GM18519 (cell line): Measurements from ENCODE around the gene EIF2A.

Experiments used
- ATAC-seq: cut with Tn5 transposase; IDR thresholded peaks from one replicate; pipeline ENCODE4 v1.9.1; 2021; ENCODE audit warnings: mild to moderate bottlenecking, moderate library complexity; ENCODE audit not compliant: unreplicated experiment, low FRiP score

The EIF2A gene

DNA sequence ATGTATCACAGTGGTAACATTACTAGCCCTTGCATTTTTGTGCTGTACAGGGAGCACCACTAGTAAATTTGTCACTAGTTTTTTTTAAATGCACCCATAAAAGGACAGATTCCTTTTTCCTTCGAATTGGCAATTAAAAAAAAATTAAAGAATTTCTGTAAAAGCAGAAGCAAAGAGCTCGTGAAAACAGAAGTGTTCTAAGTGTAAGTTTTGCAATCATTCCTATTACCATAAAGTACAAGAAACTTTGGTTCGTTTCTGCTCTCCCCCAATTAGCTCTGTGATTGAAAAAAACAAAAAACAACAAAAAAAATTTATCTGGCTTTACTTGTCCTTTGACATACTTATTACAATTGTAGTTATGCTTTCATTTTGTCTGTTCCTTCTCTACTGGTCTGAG is 5.6 kb upstream of the EIF2A start:
- no peak for ATAC-seq

DNA sequence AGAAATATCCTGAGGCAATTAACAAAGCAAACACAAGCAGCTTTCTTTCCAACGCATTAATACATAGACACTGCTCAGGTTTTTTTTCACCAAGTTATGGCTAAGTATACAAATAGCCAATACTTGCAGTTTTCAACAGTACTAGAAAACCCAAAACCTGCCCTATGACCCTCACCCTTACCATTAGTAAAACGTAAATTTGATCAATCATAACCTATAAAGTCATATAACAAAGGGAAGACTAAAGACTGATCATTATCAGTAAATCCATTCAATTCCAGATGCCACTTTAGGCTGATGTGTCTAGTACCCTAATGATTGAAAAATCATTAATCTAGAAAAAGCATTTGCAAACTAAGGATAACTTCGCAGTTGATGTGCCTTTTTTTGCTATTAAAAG is 3.5 kb upstream of the EIF2A start:
- ATAC-seq: no peak

DNA sequence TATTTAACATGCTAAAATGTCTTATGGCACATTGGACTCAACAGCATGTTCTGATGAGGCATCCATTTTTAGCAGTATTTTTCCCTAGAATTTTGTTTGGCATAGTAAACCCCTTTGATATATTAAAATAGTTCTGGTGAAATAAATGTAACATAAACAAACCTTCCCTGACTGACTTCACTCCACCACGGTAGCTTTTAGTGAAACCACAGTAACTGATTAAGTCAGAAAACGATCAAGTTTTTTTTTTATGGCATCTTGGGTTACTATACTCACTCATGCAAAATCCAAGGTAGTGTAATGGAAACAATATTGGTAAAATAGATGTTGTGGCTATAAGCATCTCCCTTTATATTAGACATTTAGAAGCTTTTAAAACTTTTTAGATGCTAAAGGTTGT is 3.1 kb upstream of the EIF2A start:
- no peak for ATAC-seq

DNA sequence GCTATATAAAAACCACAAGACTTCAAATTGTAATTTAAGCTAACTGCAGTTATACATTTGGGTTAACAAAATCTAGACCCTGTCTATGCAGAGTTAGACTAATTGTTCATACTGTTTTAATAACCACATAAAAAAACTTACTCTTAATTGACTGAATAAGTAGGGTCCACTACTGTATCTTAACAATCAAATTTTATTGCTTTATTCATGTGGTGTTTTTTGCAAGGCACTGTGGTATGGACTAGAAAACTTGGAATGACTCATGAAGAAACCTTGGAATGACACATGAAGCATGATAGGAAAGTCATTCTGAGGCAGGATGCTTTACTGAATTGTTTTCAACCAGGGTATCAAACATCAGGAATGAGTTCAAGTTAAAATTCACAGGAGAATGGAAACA is 2.5 kb upstream of the EIF2A start:
- ATAC-seq: no peak

DNA sequence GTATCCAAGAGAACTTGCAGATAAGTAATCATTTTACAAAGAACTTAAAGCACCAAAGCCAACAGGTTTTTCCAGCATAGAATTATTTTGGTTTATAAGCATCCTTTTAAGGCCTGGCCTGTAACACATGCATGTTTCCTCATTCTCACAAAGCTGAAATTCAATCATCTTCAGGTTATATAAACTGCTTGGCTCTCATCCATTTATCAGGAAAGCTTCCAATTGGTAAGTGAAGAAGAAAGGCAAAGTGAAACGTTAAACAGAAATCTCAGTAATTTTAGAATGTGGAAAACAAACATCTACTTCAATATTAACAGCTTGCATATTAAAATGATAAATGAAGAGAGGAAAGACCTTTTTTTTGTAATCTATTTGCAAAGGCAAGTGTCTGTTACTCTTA is 1.9 kb upstream of the EIF2A start:
- ATAC-seq: no peak

DNA sequence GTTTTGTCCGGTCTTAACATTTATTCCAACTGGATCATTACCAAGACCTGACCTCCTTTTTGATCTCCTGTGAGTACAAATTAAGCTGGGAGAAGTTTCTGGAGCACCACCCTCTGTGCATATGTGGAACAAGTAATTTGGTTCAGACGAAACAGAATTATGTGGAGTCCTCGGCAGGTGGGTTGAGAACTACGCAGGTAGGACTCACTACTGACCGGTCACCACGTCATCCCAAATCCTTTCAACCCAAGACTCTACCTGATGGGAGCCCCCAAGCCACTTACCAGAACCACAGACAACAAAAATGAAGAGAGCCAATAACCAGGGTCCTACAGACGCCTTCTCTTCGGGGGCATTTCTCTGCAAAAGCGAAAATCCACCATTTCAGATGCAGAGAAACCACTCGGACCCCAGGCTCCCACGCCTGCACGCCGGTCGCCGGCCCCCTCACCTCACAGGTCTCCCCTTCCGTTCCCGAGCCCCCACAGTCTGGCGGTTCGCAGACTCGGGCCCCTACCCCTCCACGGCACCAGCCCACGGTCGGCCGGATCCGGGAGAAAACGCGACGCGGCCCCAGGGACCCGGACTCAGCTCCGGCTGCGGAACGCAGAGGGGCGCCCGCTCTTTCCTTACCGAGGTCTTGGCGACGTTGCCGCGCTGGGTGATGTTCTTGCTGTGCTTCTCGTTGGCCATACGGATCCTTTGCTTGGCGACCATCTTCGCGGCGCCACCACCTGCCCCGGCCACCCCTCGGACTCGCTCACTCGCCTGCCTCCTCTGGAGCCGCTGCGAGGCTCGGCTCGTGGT is 965 bp upstream of the EIF2A start:
- no peak for ATAC-seq

DNA sequence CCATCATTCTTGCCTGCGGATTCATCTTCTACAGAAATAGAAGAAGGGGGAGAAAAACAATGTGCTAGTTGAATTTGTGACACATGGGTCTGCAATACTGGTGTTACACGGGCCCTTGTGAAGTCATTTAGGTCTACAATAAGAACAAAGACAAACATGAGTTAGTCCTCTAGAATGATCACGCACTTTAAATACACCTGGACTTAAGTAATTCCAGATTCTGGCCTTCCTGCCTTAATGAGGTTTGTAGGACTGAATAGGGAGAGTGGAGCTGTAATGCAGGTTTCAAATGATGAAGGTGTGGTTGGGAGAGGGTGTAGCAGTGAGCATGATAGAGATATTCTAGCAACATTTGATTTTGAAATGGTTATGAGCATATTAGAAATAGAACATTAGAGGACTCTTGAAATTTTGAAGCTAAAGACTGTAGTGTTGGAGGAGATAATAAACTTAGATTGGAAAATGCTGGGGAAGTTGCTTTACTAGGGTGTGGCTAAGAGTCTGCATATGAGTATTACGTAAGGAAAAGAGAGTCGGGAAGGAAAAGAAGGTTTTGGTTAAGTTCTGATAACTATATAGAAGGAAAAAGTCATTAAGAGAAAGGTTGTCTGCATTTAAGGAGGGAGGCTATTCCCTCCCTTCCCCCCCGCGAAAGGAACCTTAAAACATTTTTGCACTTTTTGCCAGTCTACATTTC is 606 bp downstream of the EIF2A start:
- ATAC-seq: no peak

DNA sequence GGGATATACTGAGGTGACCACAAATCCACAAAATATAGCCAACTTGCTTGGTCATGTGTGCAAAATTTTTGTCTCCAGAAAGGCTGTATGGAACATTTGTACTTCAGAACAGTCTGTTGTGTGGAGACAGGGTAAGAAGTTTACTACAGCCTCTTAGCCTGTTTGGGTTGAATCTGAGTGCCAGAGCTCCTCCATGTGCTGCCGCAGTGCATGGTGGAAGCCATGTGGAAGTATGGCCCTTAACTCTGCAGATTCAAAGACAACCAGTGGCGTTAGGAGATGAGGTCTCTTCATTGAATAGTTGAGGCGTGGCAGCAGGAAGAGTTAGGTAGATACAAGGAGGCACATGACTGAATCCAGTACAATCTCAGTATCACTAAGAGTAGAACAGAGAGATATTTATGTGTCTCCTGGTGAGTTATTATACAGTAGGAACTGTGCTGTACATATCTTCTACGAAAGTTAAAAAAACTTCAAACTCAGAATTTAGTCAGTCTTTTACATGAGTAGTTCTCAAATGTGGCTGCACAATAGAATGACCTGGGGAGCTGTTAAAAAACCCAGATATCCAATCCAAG is 9.4 kb downstream of the EIF2A start:
- ATAC-seq: no peak

DNA sequence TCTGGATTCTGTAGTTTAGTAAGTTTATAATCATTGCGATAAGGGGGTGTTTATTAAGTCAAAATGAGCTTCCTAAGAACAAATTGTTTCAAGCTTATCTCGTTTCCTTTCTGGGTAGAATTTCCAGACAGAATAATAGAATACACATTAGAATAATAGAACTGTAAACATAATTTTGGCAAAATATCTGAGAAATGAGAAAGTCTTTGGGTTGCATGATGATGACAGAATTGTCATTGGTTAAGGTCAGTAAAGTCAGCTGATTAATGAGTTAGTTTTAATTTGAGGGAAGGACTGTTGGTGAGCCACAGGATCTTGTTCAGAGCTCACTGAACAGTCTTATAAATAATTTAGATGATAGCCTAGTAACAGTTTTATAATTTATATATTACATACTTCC is 10.2 kb downstream of the EIF2A start:
- no peak for ATAC-seq

DNA sequence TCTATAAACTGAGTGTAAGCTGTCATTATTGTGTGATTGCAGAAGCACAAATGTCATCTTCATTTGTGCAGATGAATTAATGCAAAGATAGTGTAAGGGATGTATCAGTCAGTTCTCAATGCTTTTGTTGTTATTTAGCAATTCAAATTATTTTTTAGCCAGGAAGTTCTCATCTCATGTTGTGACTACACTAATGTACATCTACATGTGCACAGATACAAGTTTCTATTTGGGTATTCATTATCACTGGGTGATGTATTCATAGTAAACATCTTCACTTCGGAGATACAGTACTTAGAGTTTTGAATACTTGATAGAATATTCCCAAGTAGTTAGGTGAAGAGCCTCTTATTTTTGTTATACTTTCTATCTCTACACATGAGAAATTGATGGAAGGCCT is 11.1 kb downstream of the EIF2A start:
- no peak for ATAC-seq

DNA sequence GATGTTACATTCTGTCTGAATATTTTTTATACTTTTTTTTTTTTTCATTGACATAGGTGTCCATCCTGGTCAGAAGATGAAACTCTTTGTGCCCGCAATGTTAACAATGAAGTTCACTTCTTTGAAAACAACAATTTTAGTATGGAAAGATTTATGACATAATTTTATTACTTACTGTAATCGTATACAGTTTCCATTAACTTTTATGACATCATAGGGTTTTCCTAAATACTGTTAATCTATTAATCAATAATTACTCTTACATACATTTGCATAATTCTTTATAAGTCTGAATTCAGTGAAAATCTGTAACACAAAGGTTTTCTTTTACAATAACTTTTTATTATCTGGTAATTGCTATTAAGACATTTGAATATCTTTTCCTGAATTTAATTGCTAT is 17.7 kb downstream of the EIF2A start:
- ATAC-seq: no peak

DNA sequence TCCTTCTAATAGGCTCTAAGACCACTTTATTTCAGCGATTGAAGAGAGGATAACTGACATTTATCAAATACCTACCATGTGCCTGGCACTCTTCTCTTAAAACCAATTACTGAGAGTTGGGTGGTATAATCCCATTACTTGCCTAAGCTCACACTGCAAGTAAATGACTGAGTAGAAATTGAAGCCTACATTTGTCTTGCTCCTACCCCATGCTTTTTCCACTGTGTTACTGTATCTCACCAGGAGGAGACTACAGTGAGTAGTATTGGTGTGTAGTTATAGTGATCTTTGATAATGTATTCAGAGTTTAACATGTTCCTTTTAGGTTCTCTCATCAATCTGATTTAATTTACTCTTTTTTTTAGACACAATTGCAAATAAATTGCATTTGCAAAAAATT is 20.7 kb downstream of the EIF2A start:
- no peak for ATAC-seq

DNA sequence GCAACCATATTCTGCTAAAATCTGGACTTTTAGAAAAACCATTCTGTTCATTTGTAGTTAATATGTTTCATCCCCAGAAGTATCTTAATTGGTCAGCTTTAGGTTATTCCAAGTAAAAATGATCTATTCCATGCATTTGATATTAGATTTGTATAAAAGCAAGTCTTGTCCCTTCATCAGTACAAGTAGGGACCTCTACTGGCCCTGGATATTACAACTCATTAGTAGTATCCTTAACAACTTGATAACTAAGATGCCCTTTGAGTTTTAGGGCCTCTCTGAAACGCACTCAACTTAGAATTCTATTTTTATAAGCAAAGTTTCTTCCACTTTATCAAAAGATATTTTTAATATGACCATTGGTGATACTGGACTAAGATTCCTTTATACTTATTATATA is 31.3 kb downstream of the EIF2A start:
- no peak for ATAC-seq

DNA sequence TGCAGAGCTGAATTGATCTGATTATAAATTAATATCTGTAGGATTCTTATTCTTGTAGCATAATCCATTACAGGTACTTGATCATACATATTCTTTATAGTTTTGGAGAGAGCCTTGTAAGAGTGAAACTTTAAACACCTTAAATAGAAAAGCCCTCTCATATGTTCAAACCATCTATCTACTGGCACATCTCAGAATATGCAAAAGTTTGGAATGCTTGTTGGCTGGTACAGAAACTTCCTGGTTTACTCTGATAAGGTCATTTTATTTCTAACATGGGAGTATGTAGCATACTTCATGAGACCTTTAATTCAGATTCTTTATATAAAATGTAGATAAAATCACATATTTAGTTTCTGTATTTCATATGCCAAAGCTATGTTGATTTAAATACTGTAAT is 34.6 kb downstream of the EIF2A start:
- no peak for ATAC-seq

DNA sequence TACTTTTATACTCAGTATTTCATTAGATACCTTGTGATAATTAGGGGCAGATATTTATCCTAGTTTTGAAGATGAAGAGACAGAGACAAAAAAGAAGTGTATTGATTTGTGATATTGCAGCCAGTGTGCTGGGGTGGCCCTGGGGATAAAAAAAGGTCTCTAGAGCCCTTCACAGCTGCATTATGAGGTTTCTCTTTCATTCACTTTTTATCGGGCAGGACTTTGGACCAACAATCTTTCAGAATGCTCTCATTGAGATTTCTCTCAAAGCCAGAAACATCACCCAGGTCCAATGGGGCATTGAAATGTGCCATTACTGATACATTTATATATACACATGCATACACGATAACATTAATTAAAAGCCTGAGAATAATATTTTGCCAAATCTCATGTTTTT is 36.0 kb downstream of the EIF2A start:
- ATAC-seq: no peak

DNA sequence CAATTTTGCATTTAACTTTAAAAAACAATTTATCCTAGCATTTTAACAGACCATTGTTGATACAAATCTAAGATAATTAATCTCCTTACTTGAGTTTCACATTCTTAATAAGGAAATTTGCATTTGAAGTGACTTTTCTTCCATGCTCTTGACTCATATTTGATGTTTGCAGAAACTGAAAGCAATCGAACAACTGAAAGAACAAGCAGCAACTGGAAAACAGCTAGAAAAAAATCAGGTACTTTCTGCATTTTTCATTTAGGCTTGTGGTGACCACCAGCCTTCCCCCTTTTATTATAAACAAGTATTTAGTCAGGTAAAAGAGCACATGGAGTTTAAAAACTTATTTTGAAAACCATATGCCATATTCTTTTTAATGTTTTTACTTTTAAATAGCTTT is 36.4 kb downstream of the EIF2A start:
- ATAC-seq: no peak

DNA sequence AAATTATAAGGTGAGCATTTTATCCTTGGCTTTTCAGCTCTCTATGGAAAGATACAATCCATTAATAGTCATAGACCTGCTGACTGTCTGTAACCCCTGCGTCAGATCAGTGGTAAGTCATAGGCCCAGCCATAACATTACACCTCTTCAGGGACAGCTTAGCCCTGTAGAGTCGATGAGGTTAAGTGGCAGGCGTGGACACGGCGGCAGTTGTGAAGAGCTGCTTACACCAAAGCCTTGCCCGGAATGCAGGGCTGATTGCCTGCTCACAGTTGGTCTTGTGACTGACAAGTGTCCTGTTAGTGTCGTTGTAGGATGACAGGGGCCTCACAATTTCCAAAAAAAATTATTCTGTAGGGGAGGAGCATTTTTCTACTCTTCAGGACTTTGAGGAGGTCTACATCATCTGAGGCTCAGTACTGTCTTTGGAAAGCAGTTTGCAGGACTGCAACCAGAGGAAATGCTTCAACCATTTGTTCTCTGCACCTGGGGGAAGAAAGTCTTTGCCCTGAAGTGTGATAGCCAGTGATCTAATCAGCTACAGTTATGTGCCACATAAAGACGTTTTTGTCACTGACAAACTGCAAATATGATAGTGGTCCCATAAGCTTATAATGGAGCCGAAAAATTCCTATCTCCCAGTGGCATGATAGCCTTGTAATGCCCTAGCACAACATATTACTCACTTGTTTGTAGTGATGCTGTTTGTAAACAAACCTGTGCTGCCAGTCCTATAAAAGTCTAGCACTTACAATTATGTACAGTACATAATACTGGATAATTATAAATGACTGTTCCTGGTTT is 41.6 kb downstream of the EIF2A start:
- ATAC-seq: no peak

DNA sequence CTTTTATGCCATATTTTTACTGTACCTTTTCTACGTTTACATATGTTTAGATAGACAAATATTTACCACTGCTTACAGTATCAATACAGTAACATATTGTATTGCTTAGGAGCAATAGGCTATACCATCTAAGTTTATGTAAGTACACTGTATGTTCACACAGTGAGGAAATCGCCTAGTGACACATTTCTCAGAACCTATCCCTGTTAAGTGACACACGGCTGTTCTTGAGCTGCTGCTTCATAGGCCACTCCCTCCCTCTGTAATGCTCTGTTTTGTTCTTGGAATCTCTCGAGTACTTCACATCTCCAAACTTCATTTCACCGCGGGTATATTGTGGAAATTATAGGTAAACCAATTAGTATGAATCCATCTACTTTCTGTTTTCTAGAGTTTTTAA is 43.2 kb downstream of the EIF2A start:
- no peak for ATAC-seq

DNA sequence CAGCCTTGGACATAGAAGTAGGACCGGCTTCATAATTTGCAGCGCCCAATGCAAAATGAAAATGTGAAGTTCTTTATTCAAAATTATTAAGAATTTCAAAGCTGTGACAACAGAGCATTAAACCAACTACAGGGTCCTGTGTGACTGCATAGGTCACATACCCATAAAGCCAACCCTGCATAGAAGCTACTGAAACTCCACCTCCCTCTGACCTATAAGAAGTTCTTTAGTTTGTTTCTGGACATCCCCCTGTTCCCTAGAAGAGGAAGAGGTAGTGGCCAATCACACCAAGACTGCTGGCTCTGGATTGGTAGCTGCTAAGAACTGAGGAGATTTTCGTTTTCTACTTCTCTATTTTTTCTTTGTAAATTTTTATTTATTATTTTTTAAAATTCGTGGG is 47.6 kb downstream of the EIF2A start:
- ATAC-seq: no peak

DNA sequence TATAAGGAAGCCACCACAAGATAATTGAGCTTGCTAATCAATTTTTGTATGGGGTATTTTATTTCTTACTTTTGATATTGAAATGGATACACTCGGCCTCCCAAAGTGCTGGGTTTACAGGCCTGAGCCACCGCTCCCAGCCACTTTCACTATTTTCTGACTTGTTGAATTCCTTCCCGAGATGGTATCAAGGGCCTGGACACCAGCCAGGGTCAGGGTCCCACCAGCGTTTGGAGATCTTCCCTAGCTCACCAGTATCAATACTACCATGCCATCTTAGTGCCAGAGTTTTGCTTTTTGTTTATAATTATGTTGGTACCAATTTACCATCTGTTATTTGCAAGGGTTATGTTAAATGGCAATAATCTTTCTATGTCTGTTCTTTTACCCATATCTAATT is 51.1 kb downstream of the EIF2A start:
- ATAC-seq: no peak

DNA sequence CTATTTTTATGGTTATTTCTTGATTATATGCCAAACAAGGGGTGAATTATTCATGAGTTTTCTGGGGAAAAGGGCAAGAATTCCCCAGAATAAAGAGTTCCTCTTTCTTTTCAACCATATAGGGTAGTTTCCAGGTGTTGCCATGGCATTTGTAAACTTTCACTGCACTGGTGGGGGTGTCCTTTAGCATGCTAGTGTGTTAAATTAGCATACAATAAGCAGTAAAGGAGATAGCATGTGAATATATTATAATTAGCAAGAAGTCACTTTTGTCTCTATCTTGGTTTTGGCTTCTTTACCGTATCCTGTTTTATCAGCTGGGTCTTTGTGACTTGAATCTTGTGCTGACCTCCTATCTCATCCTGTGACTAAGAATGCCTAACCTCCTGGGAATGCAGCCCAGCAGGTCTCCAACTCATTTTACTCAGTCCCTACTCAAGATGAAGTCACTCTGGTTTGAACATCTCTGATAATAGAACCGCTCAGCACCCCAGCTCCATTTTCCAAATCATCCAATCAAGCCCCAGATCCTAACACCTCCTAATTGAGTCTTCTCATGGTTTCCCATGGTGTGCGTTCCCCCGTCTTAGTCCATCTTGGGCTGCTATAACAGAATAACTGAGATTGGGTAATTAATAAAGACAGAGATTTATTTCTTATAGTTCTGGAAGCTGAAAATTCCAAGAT is 53.2 kb downstream of the EIF2A start:
- ATAC-seq: no peak
